Measurements from ENCODE around the gene DUS1L.
A peak's percentile ranks its signal among the peaks of the same experiment; 100 is the strongest.

Gene DUS1L

DNA sequence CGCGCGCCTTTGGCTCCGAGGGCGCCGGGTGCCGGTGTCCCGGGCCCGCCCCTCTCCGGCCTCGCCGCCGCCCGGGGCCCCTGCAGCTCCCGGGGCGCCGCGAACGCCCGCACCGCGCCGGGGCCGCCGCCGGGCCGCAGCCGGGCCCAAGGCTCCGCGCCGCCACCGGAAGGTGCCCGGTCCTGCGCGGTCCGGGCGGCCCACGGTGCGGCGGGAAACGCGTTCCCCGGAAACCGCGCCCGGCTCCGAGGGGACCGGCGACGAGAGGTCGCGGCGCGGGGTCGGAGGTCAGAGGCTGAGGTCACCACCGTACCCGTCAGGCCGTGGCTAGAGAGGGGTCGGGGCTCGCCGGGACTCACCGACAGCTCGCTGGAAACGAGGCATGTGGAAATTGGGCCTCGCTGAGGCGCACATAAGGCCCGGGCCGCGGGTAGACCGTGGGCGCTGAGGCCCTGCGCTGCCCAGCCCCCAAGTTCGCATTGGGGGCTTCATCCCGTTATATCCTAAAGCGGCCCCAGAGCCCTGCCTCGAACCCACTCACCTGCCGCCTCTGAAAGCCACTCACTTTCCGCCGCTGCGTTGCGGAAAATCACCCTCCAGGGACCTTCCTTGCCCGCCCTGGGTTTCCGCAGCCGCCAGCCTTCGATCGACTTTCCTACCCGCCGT is at the start of gene DUS1L:
Gene DUS1L (minus strand): TSS at position 167 of the 666 bp plus-strand sequence. CDS start 745 bp downstream, outside the sequence.
- Histone ChIP-seq H3K36me3 (replicated peaks; ENCODE audit: low read depth, low read length) (peaks cover 14% of the 10 kb centered on the region), H3K4me1 (ENCODE audit: low read length) (peaks cover 14% of the 10 kb centered on the region), H3K4me2 (ENCODE audit: low read length) (peak within 1 kb of the TSS; percentile 96), H4K20me1 (ENCODE audit: insufficient read depth, low read length) (no peaks in the 10 kb centered on the region), H3K27ac (ENCODE audit: low read length) (peak within 1 kb of the TSS; percentile 37), H3K79me2 (ENCODE audit: low read length) (peaks cover 28% of the 10 kb centered on the region), H3K27me3 (ENCODE audit: low read depth, low read length) (no peaks in the 10 kb centered on the region), H3K9ac (ENCODE audit: low read length) (peak within 1 kb of the TSS; percentile 97), H3K4me3 (ENCODE audit: low read length) (peak within 1 kb of the TSS; percentile 100), H2AFZ (ENCODE audit: low read depth, low read length) (peak within 1 kb of the TSS; percentile 50), H3K9me3 (ENCODE audit: insufficient read depth, low read length) (no peaks in the 10 kb centered on the region)
- TF ChIP-seq, protein P1, sequence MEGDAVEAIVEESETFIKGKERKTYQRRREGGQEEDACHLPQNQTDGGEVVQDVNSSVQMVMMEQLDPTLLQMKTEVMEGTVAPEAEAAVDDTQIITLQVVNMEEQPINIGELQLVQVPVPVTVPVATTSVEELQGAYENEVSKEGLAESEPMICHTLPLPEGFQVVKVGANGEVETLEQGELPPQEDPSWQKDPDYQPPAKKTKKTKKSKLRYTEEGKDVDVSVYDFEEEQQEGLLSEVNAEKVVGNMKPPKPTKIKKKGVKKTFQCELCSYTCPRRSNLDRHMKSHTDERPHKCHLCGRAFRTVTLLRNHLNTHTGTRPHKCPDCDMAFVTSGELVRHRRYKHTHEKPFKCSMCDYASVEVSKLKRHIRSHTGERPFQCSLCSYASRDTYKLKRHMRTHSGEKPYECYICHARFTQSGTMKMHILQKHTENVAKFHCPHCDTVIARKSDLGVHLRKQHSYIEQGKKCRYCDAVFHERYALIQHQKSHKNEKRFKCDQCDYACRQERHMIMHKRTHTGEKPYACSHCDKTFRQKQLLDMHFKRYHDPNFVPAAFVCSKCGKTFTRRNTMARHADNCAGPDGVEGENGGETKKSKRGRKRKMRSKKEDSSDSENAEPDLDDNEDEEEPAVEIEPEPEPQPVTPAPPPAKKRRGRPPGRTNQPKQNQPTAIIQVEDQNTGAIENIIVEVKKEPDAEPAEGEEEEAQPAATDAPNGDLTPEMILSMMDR (IDR thresholded peaks at IDR 0.05; ENCODE audit: low read depth, low read length): no peak
- TF ChIP-seq EZH2phosphoT487 (IDR thresholded peaks at IDR 0.05; ENCODE audit: low read depth): no peak

DNA sequence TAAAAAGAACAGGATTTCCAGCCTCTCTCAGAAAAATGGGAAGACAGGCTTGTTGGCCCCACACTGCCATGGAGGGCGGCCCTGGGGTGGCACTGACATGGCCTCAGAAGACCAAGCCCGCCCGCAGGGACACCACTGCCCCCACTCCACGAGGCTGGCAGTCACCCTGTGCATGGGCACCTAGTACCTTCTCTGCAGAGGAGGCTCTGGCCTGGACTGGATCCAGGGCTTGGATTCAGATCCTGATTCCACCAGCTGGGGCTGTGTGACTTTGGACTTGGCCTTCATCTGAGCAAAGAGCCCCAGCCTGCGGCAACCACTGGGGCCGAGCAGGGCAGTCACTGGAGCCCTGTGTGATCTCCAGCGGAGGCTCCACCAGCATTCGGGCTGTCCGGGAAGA is 49.3 kb upstream of the DUS1L start:
- Histone ChIP-seq H3K4me1 (ENCODE audit: low read length) (no peaks in the 10 kb centered on the region), H3K79me2 (ENCODE audit: low read length) (no peaks in the 10 kb centered on the region), H2AFZ (ENCODE audit: low read depth, low read length) (no peak overlapping the region), H3K9ac (ENCODE audit: low read length) (no peak overlapping the region), H3K27me3 (ENCODE audit: low read depth, low read length) (no peaks in the 10 kb centered on the region), H4K20me1 (ENCODE audit: insufficient read depth, low read length) (no peaks in the 10 kb centered on the region), H3K27ac (ENCODE audit: low read length) (no peak overlapping the region), H3K36me3 (replicated peaks; ENCODE audit: low read depth, low read length) (no peaks in the 10 kb centered on the region), H3K4me2 (ENCODE audit: low read length) (no peak overlapping the region), H3K4me3 (ENCODE audit: low read length) (no peak overlapping the region), H3K9me3 (ENCODE audit: insufficient read depth, low read length) (no peaks in the 10 kb centered on the region)
- TF ChIP-seq, protein P1 (IDR thresholded peaks at IDR 0.05; ENCODE audit: low read depth, low read length): no peak
- TF ChIP-seq EZH2phosphoT487 (IDR thresholded peaks at IDR 0.05; ENCODE audit: low read depth): no peak

DNA sequence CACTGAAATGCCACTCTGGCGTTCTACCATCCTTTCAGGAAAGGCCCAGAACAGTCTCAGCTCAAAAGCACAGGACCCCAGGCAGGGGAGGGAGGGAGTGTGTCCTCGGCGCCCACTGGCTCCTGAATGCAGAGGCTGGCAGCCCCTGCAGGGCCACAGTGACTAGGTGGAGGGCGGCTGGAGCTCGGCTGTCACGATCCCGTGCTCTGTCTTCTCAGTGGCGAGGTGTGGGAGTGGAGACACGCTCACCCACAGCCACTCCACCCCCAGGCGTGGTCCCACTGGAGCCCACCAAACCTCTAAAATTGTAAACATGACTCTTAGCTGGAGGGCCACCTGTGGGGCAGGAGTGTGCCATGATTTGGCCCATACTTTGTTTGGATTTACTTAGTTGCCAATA is 48.8 kb upstream of the DUS1L start:
- H3K4me2 ChIP-seq (ENCODE audit: low read length): no peak overlapping the region
- no peak overlapping the region for H2AFZ ChIP-seq (ENCODE audit: low read depth, low read length)
- no peaks in the 10 kb centered on the region for H3K27me3 ChIP-seq (ENCODE audit: low read depth, low read length)
- no peaks in the 10 kb centered on the region for H3K79me2 ChIP-seq (ENCODE audit: low read length)
- no peak overlapping the region for H3K4me3 ChIP-seq (ENCODE audit: low read length)
- H3K27ac ChIP-seq (ENCODE audit: low read length): no peak overlapping the region
- no peaks in the 10 kb centered on the region for H4K20me1 ChIP-seq (ENCODE audit: insufficient read depth, low read length)
- no peaks in the 10 kb centered on the region for H3K36me3 ChIP-seq (replicated peaks; ENCODE audit: low read depth, low read length)
- no peaks in the 10 kb centered on the region for H3K4me1 ChIP-seq (ENCODE audit: low read length)
- no peak overlapping the region for H3K9ac ChIP-seq (ENCODE audit: low read length)
- H3K9me3 ChIP-seq (ENCODE audit: insufficient read depth, low read length): no peaks in the 10 kb centered on the region
- no peak for TF ChIP-seq EZH2phosphoT487 (IDR thresholded peaks at IDR 0.05; ENCODE audit: low read depth)
- TF ChIP-seq, protein P1 (IDR thresholded peaks at IDR 0.05; ENCODE audit: low read depth, low read length): no peak

DNA sequence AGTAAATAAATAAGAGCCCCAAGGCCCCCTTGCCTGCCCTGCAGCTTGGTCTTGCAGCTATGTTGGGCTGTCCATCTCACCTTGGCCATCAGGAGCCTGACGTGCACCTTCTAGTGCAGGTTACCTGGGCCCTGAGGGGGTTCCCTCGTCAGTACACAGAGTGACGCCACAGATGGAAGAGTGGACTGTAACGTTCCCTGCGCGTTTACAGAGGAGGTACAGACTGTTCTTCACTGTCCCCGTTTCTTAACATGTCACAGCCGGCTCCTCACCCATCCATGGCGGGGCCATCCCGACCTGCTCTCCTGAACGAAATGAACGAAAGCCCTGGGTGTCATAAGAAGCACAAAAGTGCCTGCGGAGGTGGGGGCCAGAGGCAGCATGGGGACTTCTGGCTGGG is 48.3 kb upstream of the DUS1L start:
- H3K79me2 ChIP-seq (ENCODE audit: low read length): no peaks in the 10 kb centered on the region
- TF ChIP-seq, protein P1 (IDR thresholded peaks at IDR 0.05; ENCODE audit: low read depth, low read length): no peak
- TF ChIP-seq EZH2phosphoT487 (IDR thresholded peaks at IDR 0.05; ENCODE audit: low read depth): no peak
- H3K27ac ChIP-seq (ENCODE audit: low read length): no peak overlapping the region
- H3K4me2 ChIP-seq (ENCODE audit: low read length): no peak overlapping the region
- H3K9ac ChIP-seq (ENCODE audit: low read length): no peak overlapping the region
- no peaks in the 10 kb centered on the region for H3K9me3 ChIP-seq (ENCODE audit: insufficient read depth, low read length)
- H3K27me3 ChIP-seq (ENCODE audit: low read depth, low read length): no peaks in the 10 kb centered on the region
- H3K4me1 ChIP-seq (ENCODE audit: low read length): no peaks in the 10 kb centered on the region
- no peaks in the 10 kb centered on the region for H3K36me3 ChIP-seq (replicated peaks; ENCODE audit: low read depth, low read length)
- no peaks in the 10 kb centered on the region for H4K20me1 ChIP-seq (ENCODE audit: insufficient read depth, low read length)
- H2AFZ ChIP-seq (ENCODE audit: low read depth, low read length): no peak overlapping the region
- no peak overlapping the region for H3K4me3 ChIP-seq (ENCODE audit: low read length)
